Subcutaneous adipose tissue (tissue), 4 donors: ENCODE data around the gene SGIP1. TPM values are rescaled to one million over a fixed set of nuclear protein-coding genes. Genes with fewer than 3 reads are reported as not detected.

Source experiments
- CTCF ChIP-seq: fragments of 450-650 bp; IDR thresholded peaks from one replicate; pipeline ENCODE4 v1.5.1; 2016; ENCODE audit warnings: low read depth, mild to moderate bottlenecking, control low read depth, antibody characterized with exemption, moderate library complexity
- total RNA-seq, 4 donors: library from RNA; depleted of rRNA; stranded (reverse); fragments of >200 nt; gene quantifications; one replicate each; pipeline ENCODE4 v1.1.0, GENCODE V29; 2016

The SGIP1 gene
- total RNA-seq, 4 donors from 2014 or later: 5.9 to 23.1 (median 18.0) TPM

- no peak for TF ChIP-seq CTCF
These were observed 1.7 kb upstream of the SGIP1 start for GRCh38 chr1:66532214-66532613.

- TF ChIP-seq CTCF: no peak
These were observed 862 bp upstream of the SGIP1 start for GRCh38 chr1:66532798-66533783.

GRCh38 chr1:66535061-66535460 is 1.1 kb downstream of the SGIP1 start:
- TF ChIP-seq CTCF: no peak

GRCh38 chr1:66535853-66536252 is 1.9 kb downstream of the SGIP1 start:
- TF ChIP-seq CTCF: no peak

- TF ChIP-seq CTCF: no peak
These were observed 3.8 kb downstream of the SGIP1 start for GRCh38 chr1:66537718-66538117.

GRCh38 chr1:66539491-66539890 is 5.5 kb downstream of the SGIP1 start:
- TF ChIP-seq CTCF: no peak

- TF ChIP-seq CTCF: no peak
These were observed 6.6 kb downstream of the SGIP1 start for GRCh38 chr1:66540434-66541032.
